ENCODE results near the gene IGDCC3.

DNA sequence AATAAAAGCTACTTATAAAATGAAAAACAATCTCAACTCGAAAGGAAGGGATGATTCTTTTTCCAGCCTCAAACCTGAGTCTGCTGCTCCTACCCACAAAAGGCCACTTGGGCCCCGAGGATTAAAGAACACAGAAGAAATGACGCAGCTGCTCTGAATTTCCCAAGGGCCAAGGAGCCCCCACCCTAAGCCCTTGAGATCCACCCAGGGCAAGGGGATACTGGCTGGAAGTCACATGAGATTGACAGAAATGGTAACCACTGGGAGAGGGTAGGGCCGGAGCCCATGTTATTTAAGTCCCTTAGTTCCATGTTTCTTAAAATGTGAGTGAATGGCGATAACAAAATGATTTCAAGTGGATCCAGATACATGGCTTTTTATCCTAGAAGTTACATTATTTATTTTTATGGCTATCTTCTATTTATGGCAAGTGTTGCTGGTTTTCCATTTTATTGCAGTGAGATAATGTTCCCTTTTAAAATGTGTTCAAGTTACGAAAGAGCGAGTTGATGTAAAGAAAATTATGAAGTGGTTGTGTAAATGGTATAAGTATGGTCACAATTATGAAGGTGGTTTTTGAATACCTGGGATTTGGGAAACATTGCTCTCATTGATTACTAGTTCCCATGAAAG is 28.1 kb upstream of the IGDCC3 start:
- TF ChIP-seq, protein P1, sequence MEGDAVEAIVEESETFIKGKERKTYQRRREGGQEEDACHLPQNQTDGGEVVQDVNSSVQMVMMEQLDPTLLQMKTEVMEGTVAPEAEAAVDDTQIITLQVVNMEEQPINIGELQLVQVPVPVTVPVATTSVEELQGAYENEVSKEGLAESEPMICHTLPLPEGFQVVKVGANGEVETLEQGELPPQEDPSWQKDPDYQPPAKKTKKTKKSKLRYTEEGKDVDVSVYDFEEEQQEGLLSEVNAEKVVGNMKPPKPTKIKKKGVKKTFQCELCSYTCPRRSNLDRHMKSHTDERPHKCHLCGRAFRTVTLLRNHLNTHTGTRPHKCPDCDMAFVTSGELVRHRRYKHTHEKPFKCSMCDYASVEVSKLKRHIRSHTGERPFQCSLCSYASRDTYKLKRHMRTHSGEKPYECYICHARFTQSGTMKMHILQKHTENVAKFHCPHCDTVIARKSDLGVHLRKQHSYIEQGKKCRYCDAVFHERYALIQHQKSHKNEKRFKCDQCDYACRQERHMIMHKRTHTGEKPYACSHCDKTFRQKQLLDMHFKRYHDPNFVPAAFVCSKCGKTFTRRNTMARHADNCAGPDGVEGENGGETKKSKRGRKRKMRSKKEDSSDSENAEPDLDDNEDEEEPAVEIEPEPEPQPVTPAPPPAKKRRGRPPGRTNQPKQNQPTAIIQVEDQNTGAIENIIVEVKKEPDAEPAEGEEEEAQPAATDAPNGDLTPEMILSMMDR (IDR thresholded peaks at IDR 0.05; ENCODE audit: low read length) = no peak
- no peak for TF ChIP-seq EZH2 (IDR thresholded peaks at IDR 0.05; ENCODE audit: borderline replicate concordance, low read length)
